CD4-positive, alpha-beta T cell treated with Interleukin-6 at 100 ng/mL for 8 hours (primary cell): ENCODE data around the gene UGT8.
"Not testable (repeated sequence)": the region's sequence is repeated elsewhere in the genome, so short reads cannot be mapped to it uniquely, and the experiment has no call there.

Experiments used
- DNase-seq: peaks from one replicate; pipeline ENCODE4 v3.0.0-alpha.2; 2020; ENCODE audit warnings: mixed read lengths, low spot score

The UGT8 gene, protein sequence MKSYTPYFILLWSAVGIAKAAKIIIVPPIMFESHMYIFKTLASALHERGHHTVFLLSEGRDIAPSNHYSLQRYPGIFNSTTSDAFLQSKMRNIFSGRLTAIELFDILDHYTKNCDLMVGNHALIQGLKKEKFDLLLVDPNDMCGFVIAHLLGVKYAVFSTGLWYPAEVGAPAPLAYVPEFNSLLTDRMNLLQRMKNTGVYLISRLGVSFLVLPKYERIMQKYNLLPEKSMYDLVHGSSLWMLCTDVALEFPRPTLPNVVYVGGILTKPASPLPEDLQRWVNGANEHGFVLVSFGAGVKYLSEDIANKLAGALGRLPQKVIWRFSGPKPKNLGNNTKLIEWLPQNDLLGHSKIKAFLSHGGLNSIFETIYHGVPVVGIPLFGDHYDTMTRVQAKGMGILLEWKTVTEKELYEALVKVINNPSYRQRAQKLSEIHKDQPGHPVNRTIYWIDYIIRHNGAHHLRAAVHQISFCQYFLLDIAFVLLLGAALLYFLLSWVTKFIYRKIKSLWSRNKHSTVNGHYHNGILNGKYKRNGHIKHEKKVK

DNA sequence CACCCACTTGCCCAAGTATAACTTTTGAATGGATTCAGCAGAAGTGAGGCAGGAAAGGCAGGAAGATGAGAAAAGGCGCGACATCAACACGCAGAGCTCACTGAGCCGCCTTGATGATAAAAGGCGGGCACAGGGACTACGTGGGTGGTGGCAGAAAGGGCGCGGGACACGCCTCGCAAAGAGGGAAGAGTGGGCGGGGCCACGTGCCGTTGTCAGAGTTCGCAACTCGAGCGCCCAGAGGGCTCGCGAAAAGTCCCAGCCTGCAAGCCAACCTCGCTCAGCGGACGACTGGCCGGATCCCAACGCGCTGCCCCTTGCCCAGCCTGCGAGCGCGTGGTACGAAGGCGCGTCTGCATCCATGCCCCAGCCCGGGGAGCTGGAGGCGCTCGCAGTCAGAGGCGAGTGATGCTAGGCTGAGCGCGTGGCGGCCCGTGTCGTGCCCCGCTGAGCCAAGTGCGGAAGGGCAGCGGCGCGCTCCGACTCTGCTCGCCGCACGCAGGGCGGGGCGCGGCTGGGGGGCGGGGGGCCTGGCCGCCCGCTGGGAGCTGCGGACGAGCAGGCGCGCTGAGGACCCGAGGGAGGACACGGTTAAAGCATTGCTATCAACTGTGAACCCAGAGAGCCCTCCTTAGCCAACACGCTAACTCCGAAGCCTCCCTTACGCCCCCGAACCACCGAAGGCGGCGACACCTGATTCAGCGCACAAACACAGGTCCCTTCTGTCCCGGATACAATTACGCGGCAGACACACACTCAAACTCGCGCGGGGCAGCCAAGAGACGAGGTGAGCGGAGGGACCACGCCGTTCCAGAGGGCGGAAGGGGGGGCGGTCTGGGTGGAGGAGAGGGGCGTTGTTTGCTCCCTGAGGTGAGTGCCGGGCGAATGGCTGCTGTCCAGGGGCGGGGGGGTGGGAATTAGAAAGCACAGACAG, at the start of gene UGT8:
TSS of gene UGT8 (plus strand) at position 617 of the 931 bp plus-strand sequence. CDS start 24,074 bp downstream, outside the sequence.
- no peak for DNase-seq

DNA sequence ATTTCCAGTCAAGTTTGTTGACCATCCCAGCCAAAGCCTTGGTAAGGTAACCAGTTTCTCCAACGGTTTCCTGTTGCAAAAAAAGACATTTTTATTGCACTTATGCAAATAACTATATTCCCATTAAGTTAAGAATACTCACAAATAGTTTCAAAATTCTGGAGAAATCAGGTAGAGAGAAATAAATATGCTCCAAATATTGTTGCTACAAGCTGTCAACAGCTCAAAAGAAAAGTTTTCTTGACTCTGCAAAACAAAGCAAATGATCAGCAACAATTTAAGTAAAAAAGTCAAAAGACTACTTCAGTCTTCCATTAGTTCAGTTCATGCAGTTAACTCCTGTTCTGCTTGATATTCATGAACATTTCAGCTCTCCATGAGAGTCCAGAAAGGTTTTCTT, 49.0 kb upstream of the UGT8 start:
- no peak for DNase-seq

DNA sequence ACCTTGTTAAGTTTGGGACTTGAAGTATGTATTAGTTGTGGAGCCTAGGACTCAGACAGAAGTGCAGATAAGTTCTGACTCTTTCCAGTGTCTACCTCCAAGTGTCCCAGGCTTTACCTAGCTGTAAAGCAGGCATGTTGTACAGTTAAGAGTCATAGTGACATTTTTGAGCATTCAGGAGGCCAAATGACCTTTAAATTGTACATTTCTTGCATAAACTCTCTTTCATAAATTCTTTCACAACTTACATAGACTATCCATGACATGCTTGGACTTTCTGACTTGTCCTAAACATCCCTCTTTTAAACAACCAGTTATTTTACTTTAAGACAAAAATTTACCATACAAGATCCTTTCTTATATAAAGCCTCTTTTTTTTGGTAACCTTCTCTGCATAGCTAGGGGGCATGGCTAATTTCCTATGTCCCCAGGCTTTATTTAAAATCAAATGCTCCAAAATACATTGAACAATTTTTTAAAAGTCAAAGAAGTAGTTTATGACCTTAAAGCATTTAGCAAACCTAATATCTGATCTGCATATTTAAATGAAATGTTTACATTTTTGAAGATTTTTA, 40.1 kb upstream of the UGT8 start:
- no peak for DNase-seq

DNA sequence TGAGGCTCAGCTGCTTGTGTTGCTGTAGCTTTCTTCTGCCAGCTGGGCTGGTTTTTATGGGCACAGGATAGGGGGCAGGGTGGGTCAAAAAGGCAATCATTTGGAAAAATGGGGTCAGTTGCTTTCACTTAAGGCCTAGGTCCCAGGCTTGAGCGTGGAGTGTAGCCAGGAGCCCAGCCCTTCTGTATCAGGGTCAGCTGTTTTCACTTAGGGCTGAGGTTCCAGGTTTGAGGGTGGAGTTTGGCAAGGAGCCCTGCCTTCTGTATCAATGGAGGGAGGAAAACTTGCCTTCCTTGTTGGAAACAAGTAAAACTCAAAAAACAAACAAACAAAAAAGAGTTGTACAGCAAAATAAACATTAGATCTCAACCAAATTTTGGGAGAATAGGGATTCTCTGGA, 37.0 kb upstream of the UGT8 start:
- no peak for DNase-seq

- no peak for DNase-seq
Observed at GRCh38 chr4:114562176-114562904, 36.3 kb upstream of the UGT8 start.

- no peak for DNase-seq
Observed at GRCh38 chr4:114563536-114564315, 34.9 kb upstream of the UGT8 start.

GRCh38 chr4:114577386-114577785, 21.2 kb upstream of the UGT8 start:
- no peak for DNase-seq

- no peak for DNase-seq
Observed at GRCh38 chr4:114582621-114583020, 16.0 kb upstream of the UGT8 start.

GRCh38 chr4:114588305-114588704, 10.3 kb upstream of the UGT8 start:
- DNase-seq: no peak

- DNase-seq: not testable (repeated sequence)
Observed at GRCh38 chr4:114590360-114590759, 8.2 kb upstream of the UGT8 start.

- no peak for DNase-seq
Observed at GRCh38 chr4:114593526-114593925, 5.1 kb upstream of the UGT8 start.

GRCh38 chr4:114595207-114595606, 3.4 kb upstream of the UGT8 start:
- DNase-seq: no peak

DNA sequence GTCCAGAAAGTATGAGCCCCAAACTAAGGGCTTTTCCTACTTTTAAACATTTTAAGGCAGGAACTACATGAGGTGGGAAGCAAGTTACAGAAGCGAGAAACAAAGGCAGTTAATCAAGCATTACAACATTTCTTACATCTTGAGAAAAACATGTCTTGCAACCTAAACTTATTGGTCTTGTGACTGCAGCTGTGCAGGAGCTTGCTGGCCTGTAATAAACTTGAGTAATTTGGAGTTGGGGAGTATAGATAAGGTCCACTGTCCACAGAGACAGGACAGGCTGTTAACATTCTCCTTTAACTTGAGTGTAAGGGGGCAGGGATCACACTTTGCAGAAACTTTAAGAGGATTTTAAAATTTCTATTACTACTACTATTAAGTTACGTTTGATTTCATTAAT, 2.7 kb upstream of the UGT8 start:
- DNase-seq: no peak

DNA sequence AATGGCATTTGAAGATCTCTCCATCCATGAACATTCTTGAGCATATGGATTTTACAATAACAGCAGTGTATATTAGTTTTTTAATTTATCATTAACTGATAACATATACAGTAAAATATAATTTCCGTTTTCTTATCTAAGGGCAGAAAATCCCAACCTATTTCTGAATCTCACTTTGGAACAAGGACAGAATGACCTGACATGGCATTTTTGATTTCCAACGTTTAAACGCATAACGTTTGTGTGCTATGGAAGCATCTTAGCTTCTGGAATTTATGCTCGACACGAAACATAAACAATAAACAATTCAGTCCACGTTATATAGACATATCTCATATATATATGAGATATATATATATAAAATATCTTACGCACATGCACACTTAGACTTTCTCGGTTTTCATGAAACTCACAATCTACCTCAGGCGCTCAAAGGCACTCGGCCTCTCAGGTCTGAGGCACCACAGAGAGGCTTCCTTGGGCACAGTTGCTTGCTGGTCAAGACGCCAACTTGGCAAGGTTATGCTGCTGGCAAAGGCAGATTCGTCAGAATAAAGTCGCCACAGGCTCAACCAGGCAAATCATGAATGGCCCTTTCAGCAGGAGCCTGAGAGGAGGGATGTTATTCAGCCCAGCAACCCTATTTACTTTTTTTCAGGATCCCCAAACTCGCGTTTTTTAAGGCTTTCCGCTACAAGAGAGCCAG, 1.0 kb upstream of the UGT8 start:
- no peak for DNase-seq

DNA sequence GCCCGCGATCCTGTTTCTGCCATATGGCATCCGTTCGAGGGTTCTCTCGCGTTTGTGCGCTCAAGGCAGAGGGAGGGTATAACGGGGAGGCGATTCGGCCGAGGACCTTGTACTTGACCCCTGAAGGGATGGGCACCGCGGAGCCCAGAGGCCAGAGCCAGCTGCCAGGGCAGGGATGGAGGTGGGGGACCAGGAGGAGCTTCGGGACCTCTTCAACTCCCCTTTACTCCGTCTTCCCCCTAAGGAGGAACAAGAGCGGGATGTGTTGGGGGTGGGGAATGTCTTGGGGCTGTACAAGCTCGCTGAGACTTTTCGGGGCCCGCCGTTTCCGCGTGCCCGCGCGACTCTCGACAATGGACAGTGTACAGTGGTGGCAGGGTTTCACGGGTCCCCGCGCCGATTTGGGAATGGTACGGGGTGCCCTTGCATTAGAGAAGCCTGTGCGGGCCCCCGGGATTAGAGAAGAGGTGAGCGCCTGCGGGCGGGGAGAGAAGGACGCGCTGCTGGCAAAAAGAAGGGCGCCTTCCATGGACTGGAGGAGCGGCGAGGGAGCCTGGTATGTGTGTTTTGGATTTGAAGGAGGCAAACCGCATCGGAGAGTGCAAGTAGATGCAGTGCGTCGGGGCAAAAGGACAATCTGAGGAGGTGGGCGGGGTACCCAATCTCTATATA, 760 bp downstream of the UGT8 start:
- no peak for DNase-seq

DNA sequence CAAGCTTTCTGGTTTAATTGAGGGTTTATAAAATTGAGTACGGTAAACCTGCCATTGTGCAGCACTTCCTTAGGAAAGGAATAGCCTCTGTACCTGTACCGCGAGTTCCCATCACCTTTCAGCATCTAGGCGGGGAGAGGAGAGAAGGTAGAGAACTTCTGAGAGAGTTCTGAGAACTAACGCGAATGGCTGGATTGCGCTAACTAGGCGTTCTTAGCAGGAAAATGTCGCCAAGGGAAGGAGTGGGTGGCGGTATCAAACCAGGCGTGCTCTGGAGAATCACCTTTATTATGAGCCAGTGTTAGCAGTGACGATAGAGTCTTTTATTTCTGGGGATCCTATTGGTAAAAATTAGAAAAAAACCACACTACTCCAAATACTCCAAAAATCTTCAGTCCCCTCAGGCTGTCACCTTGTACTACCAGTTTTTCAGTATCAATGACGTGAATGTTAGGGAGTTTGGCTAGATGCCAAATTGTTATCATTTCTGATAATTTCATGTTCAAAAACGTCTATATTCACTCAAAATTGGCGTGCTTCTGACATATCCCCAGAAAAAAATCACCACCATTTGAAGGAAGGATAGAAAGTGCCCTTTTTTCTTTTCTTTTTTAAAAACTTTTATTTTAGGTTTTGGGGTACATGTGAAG, 1.4 kb downstream of the UGT8 start:
- DNase-seq: no peak

GRCh38 chr4:114600672-114601071, 2.1 kb downstream of the UGT8 start:
- DNase-seq: no peak

- DNase-seq: no peak
Observed at GRCh38 chr4:114601304-114602052, 2.9 kb downstream of the UGT8 start.
